ENCODE results near the gene MRM1.

Gene MRM1

GRCh38 chr17:36632916-36633771 is 31.8 kb downstream of the MRM1 start:
- FAIRE-seq: no peak

- no peak for FAIRE-seq
Observed at GRCh38 chr17:36640346-36640745, 39.0 kb downstream of the MRM1 start.

GRCh38 chr17:36640836-36641235 is 39.5 kb downstream of the MRM1 start:
- no peak for FAIRE-seq

- no peak for FAIRE-seq
Observed at GRCh38 chr17:36641331-36641876, 40.0 kb downstream of the MRM1 start.

- FAIRE-seq: no peak
Observed at GRCh38 chr17:36641877-36642845, 40.8 kb downstream of the MRM1 start.

GRCh38 chr17:36643086-36643685 is 41.8 kb downstream of the MRM1 start:
- no peak for FAIRE-seq

- FAIRE-seq: no peak
Observed at GRCh38 chr17:36645422-36645821, 44.0 kb downstream of the MRM1 start.

GRCh38 chr17:36647636-36648035 is 46.3 kb downstream of the MRM1 start:
- FAIRE-seq: no peak

GRCh38 chr17:36650096-36650775 is 48.9 kb downstream of the MRM1 start:
- no peak for FAIRE-seq

GRCh38 chr17:36653374-36653773 is 52.0 kb downstream of the MRM1 start:
- FAIRE-seq: no peak

- no peak for FAIRE-seq
Observed at GRCh38 chr17:36653856-36654255, 52.5 kb downstream of the MRM1 start.

- no peak for FAIRE-seq
Observed at GRCh38 chr17:36655726-36656125, 54.3 kb downstream of the MRM1 start.

- FAIRE-seq: no peak
Observed at GRCh38 chr17:36657390-36657762, 56.0 kb downstream of the MRM1 start.

GRCh38 chr17:36657763-36658490 is 56.5 kb downstream of the MRM1 start:
- FAIRE-seq: no peak
